ENCODE measurements around the gene CREBBP.

CREBBP gene

DNA sequence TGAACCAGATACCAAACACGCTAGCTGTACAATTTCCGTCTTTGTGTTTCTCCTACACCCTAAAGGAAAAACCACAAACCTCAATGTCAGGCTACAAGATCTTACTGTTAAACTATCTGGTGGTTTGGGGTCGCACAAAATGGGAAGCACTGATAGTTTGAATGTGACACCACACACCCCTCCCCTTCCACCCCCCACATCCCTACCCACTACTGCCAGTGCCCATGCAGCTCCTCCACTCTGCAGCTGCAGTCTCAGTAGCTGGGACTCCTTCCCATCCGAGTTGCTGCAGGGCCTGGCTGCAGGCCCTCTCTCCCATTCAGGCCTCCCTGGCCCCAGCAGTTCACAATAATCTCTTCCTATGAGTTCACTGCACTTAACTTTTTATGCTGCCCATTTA, 181.6 kb downstream of the CREBBP start:
- no peak for DNase-seq

DNA sequence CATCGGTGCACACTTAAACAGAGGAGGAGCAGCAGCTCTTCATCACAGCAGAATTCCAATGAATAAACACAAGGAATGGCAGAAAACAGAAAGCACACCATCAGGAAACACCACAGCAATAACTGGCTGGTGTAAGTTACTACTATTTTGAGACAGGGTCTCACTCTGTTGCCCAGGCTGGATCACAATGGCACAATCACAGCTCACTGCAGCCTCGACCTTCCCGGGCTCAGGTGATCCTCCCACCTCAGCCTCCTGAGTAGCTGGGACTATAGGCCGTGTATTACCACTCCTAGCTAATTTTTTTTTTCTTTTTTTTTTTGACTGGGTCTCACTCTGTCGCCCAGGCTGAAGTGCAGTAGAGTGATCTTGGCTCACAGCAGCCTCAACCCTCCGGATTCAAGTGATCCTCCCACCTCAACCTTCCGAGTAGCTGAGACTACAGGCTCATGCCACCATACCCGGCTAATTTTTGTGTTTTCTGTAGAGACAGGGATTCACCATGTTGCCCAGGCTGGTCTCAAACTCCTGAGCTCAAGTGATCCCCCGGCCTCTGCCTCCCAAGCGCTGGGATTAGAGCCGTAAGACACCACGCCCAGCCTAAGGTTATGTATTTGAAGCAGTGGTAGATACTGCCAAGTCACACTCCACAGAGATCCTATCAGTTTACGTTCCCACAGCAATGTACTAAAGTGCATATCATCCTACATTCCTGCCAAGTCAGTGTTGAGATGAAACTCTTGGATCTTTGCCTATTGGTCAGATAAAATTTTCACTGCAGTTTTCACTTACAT, 183.9 kb downstream of the CREBBP start:
- DNase-seq, result no peak

DNA sequence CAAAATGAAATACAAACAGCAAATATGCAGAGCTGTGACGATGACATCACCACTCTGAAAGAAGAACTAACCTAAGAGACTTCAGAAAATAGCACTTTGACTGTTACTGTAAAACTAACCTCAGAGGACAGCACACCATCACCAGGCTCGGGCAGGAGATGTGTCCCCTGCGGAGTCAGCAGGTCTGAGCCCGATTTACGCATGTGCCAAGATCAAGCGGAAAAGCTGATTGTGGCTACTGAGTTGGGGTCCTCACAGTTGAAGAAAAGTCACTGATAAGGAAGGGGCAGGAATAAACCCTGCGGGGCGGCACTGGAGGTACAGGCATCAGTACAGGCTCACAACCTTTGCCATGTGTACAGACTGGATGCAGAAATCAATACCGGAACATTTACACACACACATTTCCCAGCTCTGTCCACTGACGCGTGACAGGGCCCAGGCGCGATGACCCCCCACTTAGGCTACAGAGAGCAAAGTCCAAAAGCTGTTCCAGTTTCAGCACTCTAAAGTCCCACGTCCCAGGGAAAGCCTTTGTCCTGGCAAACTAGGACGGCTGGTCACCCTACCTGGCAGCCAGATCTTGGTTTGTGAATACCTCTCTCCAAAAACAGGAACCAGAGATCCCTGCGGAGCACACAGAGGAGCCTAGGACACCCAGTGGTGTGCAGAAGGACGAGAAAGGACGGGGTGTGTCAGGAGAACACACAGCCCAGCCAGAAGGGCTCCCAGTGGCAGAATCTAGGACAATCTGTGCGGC, 184.7 kb downstream of the CREBBP start:
- no peak for DNase-seq

DNA sequence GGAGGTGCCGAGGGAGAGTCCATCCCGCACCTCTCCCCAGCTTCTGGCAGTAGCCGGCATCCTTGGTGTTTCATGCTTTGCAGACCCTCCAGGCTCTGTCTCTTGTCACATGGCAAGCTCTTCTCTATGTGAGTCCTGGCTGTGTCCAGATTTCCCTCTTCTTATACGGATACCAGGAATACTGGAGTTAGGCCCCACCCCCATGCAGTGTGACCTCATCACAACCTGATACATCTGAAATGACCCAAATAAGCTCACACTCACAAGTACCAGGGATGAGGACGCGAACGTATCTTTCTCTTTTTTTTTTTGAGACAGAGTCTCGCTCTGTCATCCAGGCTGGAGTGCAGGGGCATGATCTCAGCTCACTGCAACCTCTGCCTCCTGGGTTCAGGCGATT, 186.5 kb downstream of the CREBBP start:
- no peak for DNase-seq

DNA sequence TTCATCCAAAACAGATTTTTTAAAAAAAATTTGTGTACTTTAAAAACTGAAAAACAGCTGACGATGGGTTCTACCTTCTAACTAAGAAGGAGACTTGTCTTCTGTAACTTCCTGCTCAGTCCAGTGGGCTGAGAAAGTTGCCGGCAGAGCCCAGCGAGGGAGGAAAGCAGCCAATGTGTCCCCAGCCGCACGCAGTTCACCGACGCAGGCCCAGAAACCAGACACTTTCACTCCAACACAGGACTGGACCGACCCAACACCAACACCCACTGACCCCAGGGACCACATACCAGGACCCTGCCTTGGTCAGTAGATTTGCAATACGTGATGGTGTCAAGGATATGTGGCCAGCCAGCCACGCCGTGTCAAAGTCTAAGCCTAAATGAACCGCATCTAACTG, 188.8 kb downstream of the CREBBP start:
- DNase-seq, result no peak

DNA sequence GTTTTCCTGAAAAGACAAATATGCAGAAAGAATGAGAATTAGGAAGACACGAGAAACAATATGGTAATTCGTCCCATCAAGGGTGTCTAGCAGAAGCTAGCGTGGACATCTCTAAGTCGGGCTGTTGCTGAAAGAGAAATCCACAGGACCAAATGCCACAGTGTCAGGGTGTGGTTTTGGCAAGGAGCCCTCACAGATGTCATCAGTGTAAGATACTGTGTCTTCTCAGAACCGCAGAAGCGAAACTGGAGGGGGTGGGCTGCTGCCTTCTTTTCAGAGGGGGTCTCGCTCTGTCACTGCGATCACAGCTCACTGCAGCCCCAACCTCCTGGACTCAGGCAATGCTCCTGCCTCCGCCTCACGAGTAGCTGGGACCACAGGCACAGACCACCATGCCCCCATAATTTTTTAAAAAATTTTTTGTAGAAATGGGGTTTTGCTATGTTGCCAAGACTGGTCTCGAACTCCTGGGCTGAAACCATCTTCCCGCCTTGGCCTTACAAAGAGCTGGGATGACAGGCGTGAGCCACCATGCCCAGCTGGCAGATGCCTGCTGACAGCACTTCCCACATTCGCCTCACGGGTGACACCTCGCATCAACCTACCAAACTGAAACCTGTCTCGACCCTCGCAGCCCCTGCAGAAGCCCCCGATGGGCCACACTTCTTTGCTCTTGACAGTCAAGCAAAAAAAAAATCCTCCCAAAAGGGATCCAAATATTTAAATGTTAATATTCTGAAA, 189.4 kb downstream of the CREBBP start:
- no peak for DNase-seq

DNA sequence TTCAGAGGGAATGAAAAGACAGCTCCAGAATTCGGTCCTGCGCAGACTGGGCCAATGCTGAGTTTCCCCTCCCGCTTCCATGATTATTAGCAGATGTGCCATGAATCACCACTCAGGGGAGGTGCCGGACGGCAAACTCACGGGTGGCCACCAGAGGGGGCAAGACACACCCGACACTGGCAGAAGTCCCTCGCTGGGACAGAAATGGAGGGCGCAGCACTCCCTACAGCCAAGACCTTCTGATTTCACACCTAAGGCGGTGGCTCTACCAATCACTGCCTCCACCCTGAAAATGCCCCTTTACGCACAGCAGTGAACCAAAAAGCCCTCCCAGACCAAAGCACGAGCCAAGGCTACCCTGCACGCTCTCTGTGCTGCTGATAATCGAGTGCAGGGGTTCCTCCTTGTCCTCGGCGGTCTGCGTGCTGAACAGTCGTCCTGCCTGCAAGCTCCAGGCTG, 190.0 kb downstream of the CREBBP start:
- DNase-seq, result peak; percentile 9

DNA sequence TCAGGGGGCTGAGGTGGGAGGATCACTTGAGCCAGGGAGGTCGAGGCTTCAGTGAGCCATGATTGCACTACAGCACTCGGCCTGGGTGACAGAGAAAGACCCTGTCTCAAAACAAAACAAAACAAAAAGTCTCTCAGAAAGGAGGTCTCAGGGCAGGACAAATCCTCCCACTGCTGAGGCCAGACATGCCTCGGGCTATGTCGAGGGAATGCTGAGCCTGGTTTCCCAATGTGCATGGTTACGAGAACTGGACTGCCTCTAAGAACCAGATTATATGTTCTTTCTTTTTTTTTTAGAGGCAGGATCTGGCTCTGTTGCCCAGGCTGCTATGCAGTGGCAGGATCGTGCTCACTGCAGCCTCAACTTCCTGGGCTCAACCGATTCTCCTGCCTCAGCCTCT, 190.8 kb downstream of the CREBBP start:
- no peak for DNase-seq

DNA sequence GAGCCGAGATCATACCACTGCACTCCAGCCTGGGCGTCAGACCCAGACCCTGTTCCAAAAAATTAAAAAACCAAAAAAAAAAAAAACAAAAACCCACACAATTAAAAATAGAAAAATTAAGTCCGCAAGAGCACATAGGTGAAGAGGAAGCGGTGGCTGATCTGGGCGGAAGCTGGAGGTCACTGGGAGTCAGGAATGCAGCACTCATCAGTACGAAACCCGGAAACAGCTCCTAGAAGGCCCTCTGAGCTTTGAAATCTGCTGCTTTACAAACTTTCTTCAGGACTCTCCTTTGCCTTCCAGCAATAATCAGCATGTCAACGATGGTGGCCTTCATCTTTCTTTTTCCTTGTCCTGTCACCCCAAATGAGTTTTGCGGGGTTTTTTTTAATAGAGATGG, 192.7 kb downstream of the CREBBP start:
- no peak for DNase-seq

DNA sequence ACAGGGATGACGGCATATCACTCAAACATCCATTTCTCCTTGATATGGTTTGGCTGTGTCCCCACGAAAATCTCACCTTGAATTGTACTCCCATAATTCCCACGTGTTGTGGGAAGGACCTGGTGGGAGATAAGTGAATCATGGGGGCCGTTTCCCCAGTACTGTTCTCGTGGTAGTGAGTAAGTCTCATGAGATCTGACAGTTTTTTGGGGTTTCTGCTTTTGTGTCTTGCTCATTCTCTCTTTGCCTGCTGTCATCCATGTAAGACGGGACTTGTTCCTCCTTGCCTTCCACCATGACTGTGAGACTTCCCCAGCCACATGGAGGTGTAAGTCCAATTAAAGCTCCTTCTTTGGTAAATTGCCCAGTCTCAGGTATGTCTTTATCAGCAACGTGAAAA, 193.5 kb downstream of the CREBBP start:
- DNase-seq, result no peak

DNA sequence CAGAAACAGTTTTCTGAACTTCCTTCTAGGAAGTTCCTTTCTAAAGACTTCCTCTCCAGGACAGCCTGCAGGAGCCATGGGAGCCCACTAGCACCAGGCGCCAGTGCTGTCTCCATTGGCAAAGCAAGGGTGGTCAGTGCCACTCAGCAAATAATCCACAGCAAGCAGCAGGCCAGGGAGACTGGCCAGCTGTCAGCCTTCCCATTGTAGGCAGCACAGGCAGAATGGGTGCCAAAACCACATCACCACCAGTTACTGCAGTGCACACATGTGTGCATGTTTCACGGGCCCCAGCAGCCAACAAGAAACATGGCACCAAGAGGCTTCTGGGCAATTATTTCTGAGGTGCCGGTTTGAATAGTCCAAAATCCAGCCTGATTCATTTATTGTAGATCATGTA, 199.3 kb downstream of the CREBBP start:
- no peak for DNase-seq

DNA sequence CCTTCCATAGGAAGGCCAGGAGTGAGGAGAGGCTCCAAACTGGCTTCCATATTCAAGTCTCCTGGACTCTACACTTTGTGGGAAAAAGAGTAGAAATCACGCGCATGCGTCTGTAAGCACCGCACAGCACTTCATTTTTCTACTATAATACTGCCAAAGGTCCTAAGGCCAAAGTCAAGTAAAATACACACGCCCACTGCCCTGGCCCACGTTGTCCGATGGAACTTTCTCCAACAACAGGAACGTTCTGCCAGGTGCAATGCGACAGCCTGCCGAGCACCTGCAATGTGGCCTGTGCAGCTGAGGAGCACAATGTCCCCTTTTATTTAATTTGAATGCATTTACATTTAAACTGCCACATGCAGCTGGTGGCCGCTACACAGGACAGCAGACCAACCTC, 202.5 kb downstream of the CREBBP start:
- DNase-seq, result no peak

DNA sequence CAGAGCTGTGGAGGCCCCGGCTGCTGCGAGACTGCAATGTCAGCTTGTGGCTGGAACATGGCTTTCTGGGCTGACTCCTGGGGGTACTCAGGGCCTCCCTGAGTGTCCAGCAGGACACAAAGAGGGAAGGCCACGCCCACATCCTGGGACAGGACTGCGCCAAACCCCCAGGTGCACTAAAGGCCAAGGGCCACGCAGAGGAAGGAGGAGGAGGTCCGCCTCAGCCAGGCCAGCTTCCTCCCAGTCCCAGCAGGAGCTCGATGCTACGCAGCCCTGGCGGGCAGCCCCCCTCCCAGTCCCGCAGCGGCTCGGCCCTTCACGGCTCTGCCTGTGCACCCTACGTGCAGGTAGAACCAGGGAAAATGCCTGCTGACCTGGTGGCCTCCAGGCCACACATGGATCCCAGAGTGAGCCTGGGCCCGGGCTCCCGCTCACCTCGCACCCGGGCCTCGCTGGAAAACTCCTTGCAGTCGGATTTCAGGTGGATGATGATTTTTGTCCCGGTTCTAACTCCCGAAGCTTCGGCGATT, 204.8 kb downstream of the CREBBP start:
- no peak for DNase-seq

Data from NCI-H510A (cell line).